LNCAP (cell line): ENCODE measurements around the gene CASZ1.

Experiments used
- CTCF ChIP-seq: fragments of 450-650 bp; IDR thresholded peaks from 2 replicates; pipeline ENCODE4 v1.5.1; 2017; ENCODE audit warnings: mild to moderate bottlenecking

Gene CASZ1, protein sequence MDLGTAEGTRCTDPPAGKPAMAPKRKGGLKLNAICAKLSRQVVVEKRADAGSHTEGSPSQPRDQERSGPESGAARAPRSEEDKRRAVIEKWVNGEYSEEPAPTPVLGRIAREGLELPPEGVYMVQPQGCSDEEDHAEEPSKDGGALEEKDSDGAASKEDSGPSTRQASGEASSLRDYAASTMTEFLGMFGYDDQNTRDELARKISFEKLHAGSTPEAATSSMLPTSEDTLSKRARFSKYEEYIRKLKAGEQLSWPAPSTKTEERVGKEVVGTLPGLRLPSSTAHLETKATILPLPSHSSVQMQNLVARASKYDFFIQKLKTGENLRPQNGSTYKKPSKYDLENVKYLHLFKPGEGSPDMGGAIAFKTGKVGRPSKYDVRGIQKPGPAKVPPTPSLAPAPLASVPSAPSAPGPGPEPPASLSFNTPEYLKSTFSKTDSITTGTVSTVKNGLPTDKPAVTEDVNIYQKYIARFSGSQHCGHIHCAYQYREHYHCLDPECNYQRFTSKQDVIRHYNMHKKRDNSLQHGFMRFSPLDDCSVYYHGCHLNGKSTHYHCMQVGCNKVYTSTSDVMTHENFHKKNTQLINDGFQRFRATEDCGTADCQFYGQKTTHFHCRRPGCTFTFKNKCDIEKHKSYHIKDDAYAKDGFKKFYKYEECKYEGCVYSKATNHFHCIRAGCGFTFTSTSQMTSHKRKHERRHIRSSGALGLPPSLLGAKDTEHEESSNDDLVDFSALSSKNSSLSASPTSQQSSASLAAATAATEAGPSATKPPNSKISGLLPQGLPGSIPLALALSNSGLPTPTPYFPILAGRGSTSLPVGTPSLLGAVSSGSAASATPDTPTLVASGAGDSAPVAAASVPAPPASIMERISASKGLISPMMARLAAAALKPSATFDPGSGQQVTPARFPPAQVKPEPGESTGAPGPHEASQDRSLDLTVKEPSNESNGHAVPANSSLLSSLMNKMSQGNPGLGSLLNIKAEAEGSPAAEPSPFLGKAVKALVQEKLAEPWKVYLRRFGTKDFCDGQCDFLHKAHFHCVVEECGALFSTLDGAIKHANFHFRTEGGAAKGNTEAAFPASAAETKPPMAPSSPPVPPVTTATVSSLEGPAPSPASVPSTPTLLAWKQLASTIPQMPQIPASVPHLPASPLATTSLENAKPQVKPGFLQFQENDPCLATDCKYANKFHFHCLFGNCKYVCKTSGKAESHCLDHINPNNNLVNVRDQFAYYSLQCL (N-terminal part only)

GRCh38 chr1:10796029-10796944 is at the start of gene CASZ1:
CASZ1 (minus strand) TSS chr1:10796646; CDS start chr1:10693889, 102,757 bp downstream.
- TF ChIP-seq CTCF = no peak

DNA sequence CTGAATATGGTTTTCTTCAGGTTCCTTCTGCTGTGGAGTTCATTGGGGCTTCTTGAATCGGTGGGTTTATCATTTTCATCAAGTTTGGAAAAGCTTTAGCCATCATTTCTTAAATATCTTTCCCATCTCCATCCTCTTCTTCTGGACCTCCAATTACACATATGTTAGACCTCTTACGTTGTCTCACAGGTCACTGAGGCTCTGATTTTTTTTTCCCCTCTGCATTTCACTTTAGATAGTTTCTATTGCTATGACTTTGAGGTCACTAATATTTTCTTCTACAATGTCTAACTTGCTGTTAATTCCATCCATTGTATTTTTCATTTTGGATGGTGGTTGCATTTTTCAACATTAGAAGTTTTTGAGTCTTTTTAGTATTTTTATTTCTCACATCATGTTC is 47.3 kb upstream of the CASZ1 start:
- no peak for TF ChIP-seq CTCF

DNA sequence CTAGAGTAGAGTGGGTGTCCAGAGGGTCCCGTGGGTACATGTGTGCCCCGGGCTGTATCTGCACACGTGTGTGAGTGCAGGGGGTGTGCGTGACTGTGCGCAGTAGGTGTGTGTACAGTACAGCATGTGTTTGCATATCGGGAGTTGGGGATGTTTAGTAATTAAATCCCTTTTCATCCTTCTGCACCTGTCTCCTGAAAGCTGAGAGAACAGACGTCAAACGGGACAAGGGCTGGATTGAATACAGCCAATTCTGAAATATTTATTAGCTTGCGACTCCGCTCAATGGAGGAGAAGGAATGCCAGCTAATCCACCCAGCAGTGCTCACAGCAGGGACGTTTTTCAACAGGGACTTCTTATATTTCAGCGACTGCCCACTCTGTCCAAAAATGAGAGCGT is 44.7 kb upstream of the CASZ1 start:
- TF ChIP-seq CTCF = no peak

DNA sequence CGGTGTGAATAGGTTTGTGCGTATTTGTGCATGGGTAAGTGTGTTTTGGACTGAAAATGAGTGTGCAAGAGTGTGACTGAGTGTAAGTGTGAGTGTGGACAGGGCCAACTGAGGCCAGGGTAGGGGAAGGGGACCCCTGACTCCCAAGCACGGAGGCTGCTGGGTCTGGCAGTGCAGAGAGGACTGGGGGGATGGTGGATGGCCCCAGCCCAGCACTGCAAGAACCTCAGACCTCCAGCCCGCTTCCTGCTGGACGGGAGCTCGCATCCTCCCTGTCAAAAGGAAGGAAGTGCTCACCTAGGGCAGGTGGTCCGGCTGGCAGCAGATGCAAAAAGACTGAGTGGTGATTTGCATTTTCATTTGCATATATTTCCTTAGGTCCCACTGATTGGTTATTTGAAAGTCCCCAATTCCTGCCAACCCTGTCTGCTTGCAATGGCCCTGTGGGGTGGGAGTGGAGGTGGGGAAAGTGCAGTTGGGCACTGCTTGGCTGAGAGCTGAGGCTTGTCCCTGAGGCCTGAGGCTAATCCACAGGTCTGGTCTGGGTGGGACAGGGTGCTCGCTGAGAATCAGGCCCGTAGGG is 42.8 kb upstream of the CASZ1 start:
- no peak for TF ChIP-seq CTCF

- TF ChIP-seq CTCF = no peak
These were observed 42.1 kb upstream of the CASZ1 start for GRCh38 chr1:10838541-10838940.

- TF ChIP-seq CTCF = no peak
These were observed 40.3 kb upstream of the CASZ1 start for GRCh38 chr1:10836726-10837125.
